T-helper 2 cell treated with Interferon-gamma antibody and Interleukin-4, amounts not matched to agents 5 μg/mL and 100 μg/mL, for 36 hours (primary cell): ENCODE results near the gene RAPGEF1.
A peak's percentile ranks its signal among the peaks of the same experiment; 100 is the strongest.

Source experiments
- DNase-seq: peaks from one replicate; pipeline ENCODE4 v3.0.0; 2021; ENCODE audit warnings: low spot score
- H3K27ac Mint-ChIP-seq: one replicate; pipeline ENCODE4 v1.8.0; 2021; ENCODE audit warnings: mild to moderate bottlenecking, mixed read lengths
- H3K27me3 Mint-ChIP-seq: one replicate; pipeline ENCODE4 v1.8.0; 2021; ENCODE audit warnings: low read depth, mixed read lengths
- H3K36me3 Mint-ChIP-seq: one replicate; pipeline ENCODE4 v1.8.0; 2021; ENCODE audit warnings: low read depth, mixed read lengths
- H3K4me1 Mint-ChIP-seq: one replicate; pipeline ENCODE4 v1.8.0; 2021; ENCODE audit warnings: low read depth, mixed read lengths
- H3K4me3 Mint-ChIP-seq: one replicate; pipeline ENCODE4 v1.8.0; 2022; ENCODE audit warnings: mild to moderate bottlenecking, moderate library complexity, mixed read lengths
- H3K9me3 Mint-ChIP-seq: one replicate; pipeline ENCODE4 v1.8.0; 2021; ENCODE audit warnings: mixed read lengths

RAPGEF1 gene

DNA sequence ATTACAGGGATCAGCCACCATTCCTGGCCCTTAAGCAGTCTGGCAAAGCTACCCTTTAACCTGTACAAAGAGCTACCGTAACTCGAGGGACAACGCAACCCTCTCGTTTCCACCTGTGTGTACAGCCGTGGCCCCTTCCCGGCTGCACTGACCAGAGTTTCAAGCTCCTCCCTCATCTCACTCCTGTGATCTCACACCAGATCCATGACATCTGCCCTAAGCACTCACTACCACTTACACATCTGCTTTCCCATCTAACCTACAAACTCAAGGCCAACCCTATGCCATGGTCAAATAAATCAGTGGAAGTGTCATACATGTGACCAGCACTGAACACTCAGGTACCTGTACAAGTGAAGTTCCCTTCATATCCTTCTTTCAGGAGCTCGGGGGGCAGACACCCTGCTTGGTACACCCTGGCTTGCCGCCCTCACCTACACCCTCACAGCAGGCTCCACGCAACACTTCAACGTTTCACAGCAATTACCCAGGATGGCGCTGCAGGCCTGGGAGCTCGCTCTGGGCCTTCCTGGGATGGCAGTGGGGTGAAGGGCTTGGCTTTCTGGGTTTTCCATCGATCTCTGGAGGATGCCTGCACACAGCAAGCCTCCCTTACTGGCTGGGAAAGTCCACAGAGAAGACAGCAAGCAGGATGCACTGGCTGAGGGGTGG, 132.8 kb downstream of the RAPGEF1 start:
- Mint-ChIP-seq H3K36me3 (peaks cover 36% of the 10 kb centered on the region), H3K9me3 (no peaks in the 10 kb centered on the region), H3K27me3 (no peaks in the 10 kb centered on the region), H3K4me1 (no peaks in the 10 kb centered on the region), H3K27ac (no peak overlapping the region), H3K4me3 (no peak overlapping the region)
- no peak for DNase-seq

DNA sequence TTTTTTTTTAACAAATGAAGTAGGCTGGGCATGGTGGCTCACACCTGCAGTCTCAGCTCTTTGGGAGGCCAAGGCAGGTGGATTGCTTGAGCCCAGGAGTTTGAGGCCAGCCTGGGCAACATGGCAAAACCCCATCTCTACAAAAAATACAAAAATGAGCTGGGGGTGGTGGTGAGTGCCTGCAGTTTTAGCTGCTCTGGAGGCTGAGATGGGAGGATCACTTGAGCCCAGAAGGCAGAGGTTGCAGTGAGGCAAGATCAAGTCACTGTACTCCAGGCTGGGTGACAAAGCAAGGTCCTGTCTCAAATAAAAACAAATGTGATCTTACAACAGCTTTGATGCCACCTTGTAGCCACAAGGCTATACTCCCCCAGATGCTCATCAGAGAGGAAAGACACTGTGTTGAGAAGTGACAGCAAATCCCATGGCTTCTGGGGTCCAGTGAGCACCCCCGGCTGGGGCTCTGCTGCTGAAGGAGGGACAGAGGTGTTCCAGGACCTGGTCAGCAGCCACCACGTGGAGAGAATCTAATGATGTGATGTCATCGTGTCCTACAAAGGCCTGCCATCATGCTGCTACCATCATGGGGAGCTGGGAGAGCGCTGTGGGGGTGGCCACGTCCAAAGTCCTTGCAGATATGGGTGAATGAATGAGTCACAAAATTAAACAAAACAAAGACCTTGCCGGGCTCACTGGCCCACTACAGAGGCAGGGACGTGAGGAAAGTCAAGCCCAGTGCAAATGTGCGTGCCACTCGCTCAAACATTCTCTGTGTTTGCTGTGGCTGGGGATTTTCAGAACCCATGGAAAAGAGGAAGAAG, 133.9 kb downstream of the RAPGEF1 start:
- no peak overlapping the region for H3K27ac Mint-ChIP-seq
- no peak for DNase-seq

DNA sequence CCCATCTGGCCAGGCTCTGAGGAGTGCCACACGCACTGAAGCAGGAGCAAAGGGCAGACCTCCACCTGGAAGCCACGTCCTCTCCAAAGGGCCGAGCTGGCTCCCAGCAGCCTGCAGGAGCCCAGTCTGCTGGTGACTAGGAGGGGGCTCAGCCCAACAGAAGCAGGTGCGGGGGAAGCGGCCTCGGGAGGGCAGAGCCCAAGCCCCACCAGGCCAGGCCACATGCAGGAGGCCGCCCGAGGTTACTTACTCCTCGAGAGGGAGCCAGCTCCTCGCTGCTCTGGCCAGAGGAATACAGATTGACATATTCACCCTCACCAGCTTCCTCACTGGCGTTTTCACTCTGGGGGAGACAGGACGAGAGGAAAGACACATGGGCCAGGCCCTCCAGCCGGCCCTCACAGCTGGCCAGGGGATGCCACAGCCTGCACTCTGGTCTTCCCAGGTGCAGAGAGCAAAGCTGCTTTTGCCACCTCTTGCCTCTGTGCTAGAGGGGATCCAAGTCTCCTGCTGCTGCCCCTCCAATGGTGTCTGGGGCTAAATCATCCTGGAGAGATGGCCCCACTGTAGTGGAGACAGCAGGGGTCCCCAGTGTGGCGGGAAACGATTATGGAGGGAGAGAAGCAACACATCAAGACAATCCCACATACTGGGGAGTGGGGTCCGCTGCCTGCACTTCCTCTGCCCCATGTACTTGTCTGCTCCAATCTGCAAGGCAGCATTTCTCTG, 136.0 kb downstream of the RAPGEF1 start:
- peaks cover 41% of the 10 kb centered on the region for H3K36me3 Mint-ChIP-seq
- H3K4me1 Mint-ChIP-seq, result no peaks in the 10 kb centered on the region
- no peaks in the 10 kb centered on the region for H3K9me3 Mint-ChIP-seq
- H3K27me3 Mint-ChIP-seq, result no peaks in the 10 kb centered on the region
- H3K27ac Mint-ChIP-seq, result no peak overlapping the region
- no peak overlapping the region for H3K4me3 Mint-ChIP-seq
- DNase-seq, result no peak

More for the DNA sequence above, 133.9 kb downstream of the RAPGEF1 start:
- no peaks in the 10 kb centered on the region for H3K9me3 Mint-ChIP-seq
- no peaks in the 10 kb centered on the region for H3K4me1 Mint-ChIP-seq
- no peak overlapping the region for H3K4me3 Mint-ChIP-seq
- H3K36me3 Mint-ChIP-seq, result peaks cover 40% of the 10 kb centered on the region
- H3K27me3 Mint-ChIP-seq, result no peaks in the 10 kb centered on the region

DNA sequence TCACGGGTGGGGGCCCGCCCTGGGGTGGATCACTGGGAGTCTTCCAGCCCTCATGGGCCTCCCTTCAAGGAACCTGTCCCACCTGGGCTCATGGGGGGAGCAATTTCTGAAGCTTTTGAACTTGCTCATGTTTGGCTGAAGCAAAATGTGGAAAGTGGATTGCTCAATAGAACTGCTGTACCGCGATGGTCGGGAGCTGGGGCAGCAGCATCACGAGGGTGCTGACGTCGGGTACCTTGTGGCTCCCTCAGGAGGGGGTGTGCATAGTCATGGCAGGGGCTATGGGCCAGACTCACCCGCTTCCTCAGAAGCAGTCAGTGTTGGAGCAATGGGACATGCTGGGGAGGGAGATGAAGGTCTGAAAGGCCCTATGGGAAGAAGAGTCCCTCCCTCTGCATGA, 136.7 kb downstream of the RAPGEF1 start:
- no peak overlapping the region for H3K4me3 Mint-ChIP-seq
- no peaks in the 10 kb centered on the region for H3K27me3 Mint-ChIP-seq
- no peak for DNase-seq
- peaks cover 39% of the 10 kb centered on the region for H3K36me3 Mint-ChIP-seq
- H3K9me3 Mint-ChIP-seq, result no peaks in the 10 kb centered on the region
- H3K4me1 Mint-ChIP-seq, result no peaks in the 10 kb centered on the region
- H3K27ac Mint-ChIP-seq, result no peak overlapping the region

DNA sequence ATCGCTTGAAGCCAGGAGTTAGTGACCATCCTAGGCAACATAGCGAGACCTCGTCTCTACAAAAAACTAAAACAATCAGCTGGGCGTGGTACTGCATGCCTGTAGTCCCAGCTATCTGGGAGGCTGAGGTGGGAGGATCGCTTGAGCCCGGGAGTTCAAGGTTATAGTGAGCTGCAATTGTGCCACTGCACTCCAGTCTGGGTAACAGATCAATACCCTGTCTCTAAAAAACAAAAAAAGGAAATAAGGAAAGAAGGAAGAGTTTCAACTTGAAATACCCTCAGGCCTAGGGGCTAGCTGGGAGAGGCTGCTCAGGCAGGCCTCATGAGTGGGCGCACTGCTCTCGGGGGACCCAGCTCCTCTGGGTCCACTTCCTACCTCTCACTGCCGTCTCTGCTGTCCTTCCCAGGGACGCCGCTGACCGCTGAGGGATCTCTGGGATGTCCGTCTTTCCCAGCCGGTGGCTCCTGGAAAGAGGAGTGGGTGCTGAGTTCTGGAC, 138.1 kb downstream of the RAPGEF1 start:
- H3K27ac Mint-ChIP-seq, result peak overlapping the region; percentile 47

DNA sequence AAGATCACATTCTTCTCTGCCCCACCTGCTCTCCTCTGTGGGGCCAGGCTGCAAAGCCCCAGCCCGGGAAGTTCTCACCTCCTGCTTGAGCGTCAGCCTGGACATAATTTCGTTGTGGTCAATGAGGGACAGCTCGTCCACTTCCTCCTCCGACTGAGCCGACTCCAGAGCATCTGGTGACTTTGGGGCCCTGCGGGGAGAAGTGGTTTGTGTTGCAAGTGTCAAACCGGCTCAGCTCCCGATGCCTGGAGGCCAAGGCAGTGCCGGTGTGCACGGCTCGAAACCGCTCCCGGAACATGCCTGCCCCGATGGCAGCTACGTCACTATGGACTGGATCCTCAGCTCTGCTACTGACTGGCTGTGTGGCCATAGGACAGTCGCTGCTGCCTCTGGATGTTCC, 141.8 kb downstream of the RAPGEF1 start:
- DNase-seq, result no peak
- no peaks in the 10 kb centered on the region for H3K27me3 Mint-ChIP-seq
- no peak overlapping the region for H3K4me3 Mint-ChIP-seq
- no peaks in the 10 kb centered on the region for H3K9me3 Mint-ChIP-seq
- no peaks in the 10 kb centered on the region for H3K4me1 Mint-ChIP-seq
- H3K27ac Mint-ChIP-seq, result no peak overlapping the region
- H3K36me3 Mint-ChIP-seq, result peaks cover 38% of the 10 kb centered on the region

More for the DNA sequence above, 138.1 kb downstream of the RAPGEF1 start:
- no peak overlapping the region for H3K4me3 Mint-ChIP-seq
- no peaks in the 10 kb centered on the region for H3K4me1 Mint-ChIP-seq
- H3K36me3 Mint-ChIP-seq, result peaks cover 40% of the 10 kb centered on the region
- H3K27me3 Mint-ChIP-seq, result no peaks in the 10 kb centered on the region
- no peaks in the 10 kb centered on the region for H3K9me3 Mint-ChIP-seq
- DNase-seq, result no peak

DNA sequence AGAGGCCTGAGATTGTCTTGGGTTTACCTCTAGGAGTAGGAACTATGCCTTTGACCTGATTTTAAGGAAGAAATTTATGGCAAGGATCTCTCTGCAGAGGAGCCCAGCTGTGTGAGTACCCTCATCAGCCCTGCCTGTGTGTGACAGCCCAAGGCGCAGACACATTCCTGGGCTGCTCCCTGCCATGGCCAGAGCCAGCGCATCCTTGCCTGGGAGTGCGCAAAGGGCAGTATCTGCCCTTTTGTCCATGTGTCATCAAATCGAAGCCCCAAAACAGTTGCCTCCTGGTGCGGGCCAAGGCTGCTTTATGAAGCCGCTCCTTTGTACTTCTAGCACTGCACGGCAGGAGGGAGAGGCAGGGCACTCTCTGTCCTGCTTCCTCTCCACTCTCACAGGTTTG, 142.6 kb downstream of the RAPGEF1 start:
- Mint-ChIP-seq H3K4me1 (no peaks in the 10 kb centered on the region), H3K27me3 (no peaks in the 10 kb centered on the region), H3K27ac (no peak overlapping the region), H3K4me3 (no peak overlapping the region), H3K36me3 (peaks cover 35% of the 10 kb centered on the region), H3K9me3 (no peaks in the 10 kb centered on the region)
- DNase-seq, result no peak

DNA sequence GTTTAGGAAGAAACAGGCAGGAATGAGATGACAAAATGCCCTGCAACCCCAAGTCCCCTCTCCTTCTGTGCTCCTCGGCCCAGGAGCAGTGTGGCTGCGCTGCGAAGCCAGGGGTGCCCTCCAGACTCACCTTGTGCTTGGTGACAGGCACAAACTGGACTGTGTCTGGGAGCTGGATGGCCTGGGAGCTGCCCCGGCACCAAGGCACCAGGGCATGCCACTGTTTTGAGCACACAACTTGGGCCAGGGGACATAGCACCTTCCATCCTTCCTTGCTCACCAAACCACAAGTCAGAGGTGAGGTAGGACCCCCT, 143.5 kb downstream of the RAPGEF1 start:
- Mint-ChIP-seq H3K36me3 (peaks cover 33% of the 10 kb centered on the region), H3K27ac (no peak overlapping the region), H3K27me3 (no peaks in the 10 kb centered on the region), H3K4me1 (peaks cover 3% of the 10 kb centered on the region), H3K4me3 (no peak overlapping the region), H3K9me3 (no peaks in the 10 kb centered on the region)
- DNase-seq, result no peak

DNA sequence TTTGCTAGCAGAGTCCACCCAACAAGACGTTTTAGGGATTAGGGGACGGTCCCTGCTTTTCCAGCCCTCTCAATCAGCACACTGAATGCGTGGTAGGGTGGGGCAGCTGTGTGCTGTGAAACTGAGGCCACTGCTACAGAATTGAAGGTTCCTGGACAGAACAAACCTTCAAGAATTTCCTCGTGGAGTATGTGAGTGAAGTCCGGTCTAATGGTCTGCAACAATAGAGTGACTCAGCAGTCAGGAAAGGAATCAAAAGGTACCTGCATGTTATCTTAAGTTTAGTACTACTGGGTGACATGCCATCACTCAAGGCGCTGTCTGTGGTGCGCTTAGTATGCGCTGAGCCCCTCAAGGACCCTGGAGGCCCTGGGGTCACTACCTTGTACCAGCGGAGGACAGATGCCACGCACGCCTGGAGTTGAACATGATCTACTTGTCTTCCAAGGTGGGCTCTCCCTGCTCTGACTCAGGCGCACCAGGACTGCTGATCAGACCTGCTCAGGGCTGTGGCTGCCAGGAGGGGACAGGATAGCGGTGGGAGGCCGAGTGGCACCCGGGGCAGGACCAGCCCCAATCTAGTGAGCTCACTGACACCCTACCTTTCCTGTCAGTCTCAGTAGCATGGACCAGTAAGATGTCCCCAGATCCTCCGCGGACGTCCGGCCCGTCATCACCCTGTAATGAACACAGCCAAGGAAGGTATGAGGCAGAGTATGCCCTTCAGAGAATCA, 144.0 kb downstream of the RAPGEF1 start:
- H3K4me3 Mint-ChIP-seq, result no peak overlapping the region
- peaks cover 8% of the 10 kb centered on the region for H3K4me1 Mint-ChIP-seq
- no peak for DNase-seq
- no peaks in the 10 kb centered on the region for H3K9me3 Mint-ChIP-seq
- no peaks in the 10 kb centered on the region for H3K27me3 Mint-ChIP-seq
- H3K27ac Mint-ChIP-seq, result no peak overlapping the region
- H3K36me3 Mint-ChIP-seq, result peaks cover 31% of the 10 kb centered on the region

DNA sequence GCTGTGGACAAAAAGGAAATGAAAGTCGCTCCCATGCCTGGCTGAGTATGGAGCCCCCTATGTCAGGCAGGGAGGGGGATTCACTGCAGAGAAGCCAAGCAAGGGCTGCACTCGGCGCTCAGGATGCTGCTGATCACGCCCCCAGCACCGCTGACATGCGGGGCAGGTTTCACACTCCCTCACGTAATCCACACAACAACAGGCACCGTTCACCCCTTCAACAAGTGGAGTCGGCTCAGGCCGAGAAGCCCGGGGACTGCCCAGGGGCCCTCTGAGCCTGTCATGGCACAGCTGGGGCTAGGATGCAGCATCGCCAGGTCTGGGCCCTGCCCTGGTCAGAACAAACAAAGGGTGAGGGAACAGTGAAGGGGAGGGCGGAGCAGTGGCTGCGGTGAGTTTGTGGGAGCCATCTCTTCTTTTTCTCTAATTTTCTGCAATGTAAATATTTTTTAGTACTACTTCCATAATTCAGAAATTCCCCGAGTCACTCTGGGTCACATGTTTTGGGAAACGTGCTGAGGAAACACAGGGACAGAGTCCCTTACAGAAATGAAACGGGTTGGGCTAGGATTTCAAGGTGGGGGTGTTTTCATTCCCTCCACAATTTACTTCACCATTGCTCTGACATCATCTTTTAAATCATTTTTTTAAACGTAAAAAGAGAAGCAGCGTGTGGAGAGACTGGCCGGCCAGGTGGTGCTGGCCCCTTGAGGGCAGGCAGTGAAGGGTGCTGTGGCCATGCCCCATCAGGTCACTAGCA, 144.8 kb downstream of the RAPGEF1 start:
- no peak overlapping the region for H3K4me3 Mint-ChIP-seq
- no peak overlapping the region for H3K27ac Mint-ChIP-seq
- H3K4me1 Mint-ChIP-seq, result peaks cover 15% of the 10 kb centered on the region
- H3K27me3 Mint-ChIP-seq, result no peaks in the 10 kb centered on the region
- peaks cover 31% of the 10 kb centered on the region for H3K36me3 Mint-ChIP-seq
- H3K9me3 Mint-ChIP-seq, result no peaks in the 10 kb centered on the region
- no peak for DNase-seq

DNA sequence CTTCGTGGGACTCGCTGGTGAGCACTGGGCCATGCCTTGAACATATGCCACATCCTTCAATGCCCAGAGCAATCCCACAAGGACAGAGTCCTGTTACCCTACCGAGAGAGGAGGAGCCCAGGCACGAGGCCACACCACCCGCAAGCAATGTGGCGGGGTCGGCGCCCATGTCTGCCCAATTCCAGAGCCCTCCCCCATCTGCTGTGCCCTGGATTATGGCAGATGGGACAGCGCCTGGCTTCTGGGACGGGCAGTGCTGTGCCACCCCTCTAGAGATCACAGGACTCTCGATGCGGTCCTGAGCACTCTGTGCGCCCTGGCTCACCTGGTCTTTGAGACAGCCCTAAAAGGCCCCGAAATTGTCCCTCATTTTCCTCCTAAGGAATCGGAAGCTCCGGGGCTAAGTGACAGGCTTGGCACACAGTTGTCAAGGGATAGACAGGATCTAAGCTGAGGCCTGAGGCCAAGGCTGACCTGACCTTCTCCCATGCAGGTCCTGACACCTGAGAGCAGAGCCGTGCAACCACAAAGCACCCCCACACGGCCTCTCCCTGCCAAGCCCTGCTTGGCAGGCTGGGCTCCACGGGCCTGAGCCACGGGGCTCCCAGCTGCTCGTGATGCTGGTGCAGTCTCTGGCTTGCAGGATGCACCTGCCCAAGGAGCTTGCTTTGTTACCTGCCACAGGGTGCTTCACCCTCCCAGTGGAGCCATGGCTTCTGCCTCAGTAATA, 145.8 kb downstream of the RAPGEF1 start:
- H3K27ac Mint-ChIP-seq, result no peak overlapping the region
- H3K4me3 Mint-ChIP-seq, result no peak overlapping the region
- no peak for DNase-seq
- no peaks in the 10 kb centered on the region for H3K27me3 Mint-ChIP-seq
- no peaks in the 10 kb centered on the region for H3K9me3 Mint-ChIP-seq
- H3K36me3 Mint-ChIP-seq, result peaks cover 32% of the 10 kb centered on the region
- H3K4me1 Mint-ChIP-seq, result peaks cover 15% of the 10 kb centered on the region

DNA sequence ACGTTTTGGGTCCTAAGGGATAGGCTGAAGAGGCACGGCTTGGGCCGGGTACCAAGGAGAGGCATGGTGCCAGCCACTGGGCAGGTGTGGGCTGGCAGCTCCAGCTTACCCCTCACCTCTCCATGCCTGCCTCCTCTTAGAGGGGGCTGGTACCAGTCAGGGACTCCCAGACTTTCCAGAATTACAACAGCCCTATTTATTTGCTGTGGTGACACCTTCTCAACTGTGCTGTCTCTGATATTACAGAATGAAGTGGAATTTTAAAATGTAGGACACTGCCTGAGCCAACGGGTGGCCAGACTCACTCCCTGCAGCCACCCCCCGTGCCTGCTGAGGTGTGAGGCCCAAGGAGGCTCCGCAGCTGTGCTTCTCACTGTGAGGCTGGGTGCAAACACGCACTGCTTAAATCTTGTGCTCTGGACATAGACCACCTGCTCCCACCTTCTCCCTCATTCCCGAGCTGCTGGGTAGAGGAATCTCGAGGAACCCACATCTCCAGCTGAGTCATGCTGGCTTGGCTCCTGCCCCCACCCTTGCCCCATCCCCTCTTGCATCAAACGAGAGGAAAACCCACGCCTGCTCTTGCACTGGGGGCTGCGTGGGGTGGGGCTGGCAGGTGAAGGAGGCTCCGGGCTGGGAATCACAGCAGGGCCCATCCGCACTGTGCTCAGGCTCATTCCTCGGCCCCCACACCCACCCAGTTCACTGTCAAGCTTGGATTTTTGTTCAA, 146.6 kb downstream of the RAPGEF1 start:
- Mint-ChIP-seq H3K4me1 (peaks cover 15% of the 10 kb centered on the region), H3K27me3 (no peaks in the 10 kb centered on the region), H3K27ac (no peak overlapping the region), H3K9me3 (no peaks in the 10 kb centered on the region), H3K36me3 (peaks cover 33% of the 10 kb centered on the region), H3K4me3 (no peak overlapping the region)
- no peak for DNase-seq
